ENCODE results near the gene MINK1.
A peak's percentile ranks its signal among the peaks of the same experiment; 100 is the strongest.

MINK1 gene

GRCh38 chr17:4833178-4833940 lies at the start of gene MINK1:
TSS of gene MINK1 (plus strand) at chr17:4833340. CDS start at chr17:4833584, 244 bp downstream.
- peak; percentile 95 for DNase-seq

GRCh38 chr17:4785311-4786105 lies 47.6 kb upstream of the MINK1 start:
- no peak for DNase-seq

- DNase-seq, result no peak
These were observed 47.0 kb upstream of the MINK1 start, which contains the start of gene VMO1 for GRCh38 chr17:4786106-4786511. TSS of gene VMO1 (minus strand) at chr17:4786364. CDS start at chr17:4786352, 12 bp downstream.

- no peak for DNase-seq
These were observed 46.6 kb upstream of the MINK1 start for GRCh38 chr17:4786516-4786915.

GRCh38 chr17:4788159-4788806 lies 44.9 kb upstream of the MINK1 start:
- no peak for DNase-seq

GRCh38 chr17:4788807-4789700 lies 44.1 kb upstream of the MINK1 start, which contains the start of gene GLTPD2:
TSS of gene GLTPD2 (plus strand) at chr17:4788964. CDS start at chr17:4789012, 48 bp downstream.
- no peak for DNase-seq

- no peak for DNase-seq
These were observed 43.5 kb upstream of the MINK1 start for GRCh38 chr17:4789701-4789950.

- peak; percentile 85 for DNase-seq
These were observed 43.0 kb upstream of the MINK1 start for GRCh38 chr17:4789951-4790704.

- no peak for DNase-seq
These were observed 42.4 kb upstream of the MINK1 start for GRCh38 chr17:4790705-4791088.

- DNase-seq, result no peak
These were observed 38.0 kb upstream of the MINK1 start for GRCh38 chr17:4795168-4795567.

GRCh38 chr17:4796552-4796920 lies 36.6 kb upstream of the MINK1 start:
- no peak for DNase-seq

GRCh38 chr17:4800462-4801196 lies 32.5 kb upstream of the MINK1 start:
- DNase-seq, result no peak

- no peak for DNase-seq
These were observed 30.9 kb upstream of the MINK1 start, which contains the start of gene C17orf114 for GRCh38 chr17:4802228-4802627. TSS of gene C17orf114 (minus strand) at chr17:4802328.

GRCh38 chr17:4806456-4806776 lies 26.7 kb upstream of the MINK1 start:
- DNase-seq, result no peak

- peak; percentile 89 for DNase-seq
These were observed 26.1 kb upstream of the MINK1 start, which contains the start of gene PLD2 for GRCh38 chr17:4806777-4807604. TSS of gene PLD2 (plus strand) at chr17:4807152. CDS start at chr17:4807773, 621 bp downstream.

GRCh38 chr17:4807605-4808377 lies 25.3 kb upstream of the MINK1 start:
- no peak for DNase-seq

- no peak for DNase-seq
These were observed 24.8 kb upstream of the MINK1 start for GRCh38 chr17:4808378-4808767.

GRCh38 chr17:4810696-4811290 lies 22.3 kb upstream of the MINK1 start:
- DNase-seq, result no peak

GRCh38 chr17:4811471-4811870 lies 21.7 kb upstream of the MINK1 start:
- no peak for DNase-seq

Data from CD4-positive, alpha-beta T cell treated with Interleukin-12 subunit alpha and Interleukin-12 subunit beta, for 1 hour (primary cell).